Spleen (tissue), 11 donors: ENCODE measurements around the gene ERBB2. TPM values are rescaled to one million over a fixed set of nuclear protein-coding genes. Genes with fewer than 3 reads are reported as not detected.

ENCODE experiments used
- DNase-seq: peaks from one replicate; pipeline ENCODE4 v3.0.0-alpha.2; 2020
- H3K27ac ChIP-seq, 8 donors: fragments of 200-600 bp; sonication (generic) in 7 of 8; 1 replicate in 4 of 8; 2 replicates in 4 of 8; pipeline versions ENCODE4 v1.5.0 to v1.8.0; 2016 to 2021; ENCODE audit warnings: inconsistent platforms in 4 of 8, mild to moderate bottlenecking in 4 of 8, moderate library complexity in 1 of 8
- H3K27me3 ChIP-seq, 7 donors: fragments of 200-600 bp; sonication (generic) in 6 of 7; replicated peaks in 1 of 7; 1 replicate in 4 of 7; 2 replicates in 3 of 7; pipeline versions ENCODE4 v1.5.0 to v1.8.0; 2016 to 2021; ENCODE audit warnings: inconsistent platforms in 3 of 7, mild to moderate bottlenecking in 1 of 7
- H3K36me3 ChIP-seq, 6 donors: fragments of 200-600 bp; sonication (generic) in 5 of 6; 1 replicate in 4 of 6; 2 replicates in 2 of 6; pipeline versions ENCODE4 v1.5.0 to v1.8.0; 2016 to 2021; ENCODE audit warnings: inconsistent platforms in 2 of 6
- H3K4me1 ChIP-seq, 6 donors: fragments of 200-600 bp; sonication (generic) in 5 of 6; 1 replicate in 3 of 6; 2 replicates in 3 of 6; pipeline versions ENCODE4 v1.5.0 to v1.8.0; 2016 to 2021; ENCODE audit warnings: inconsistent platforms in 3 of 6
- H3K4me3 ChIP-seq, 8 donors: fragments of 200-600 bp; sonication (generic) in 7 of 8; 1 replicate in 4 of 8; 2 replicates in 4 of 8; pipeline versions ENCODE4 v1.5.0 to v1.8.0; 2016 to 2021; ENCODE audit warnings: inconsistent platforms in 4 of 8, mild to moderate bottlenecking in 4 of 8, moderate library complexity in 2 of 8
- H3K9me3 ChIP-seq, 8 donors: fragments of 200-600 bp; sonication (generic) in 7 of 8; 1 replicate in 4 of 8; 2 replicates in 4 of 8; pipeline versions ENCODE4 v1.5.0 to v1.8.0; 2016 to 2021; ENCODE audit warnings: inconsistent platforms in 4 of 8
- POLR2A ChIP-seq, 3 donors: fragments of 450-650 bp; IDR thresholded peaks; one replicate each; pipeline ENCODE4 v1.5.1; 2017; ENCODE audit warnings: antibody characterized with exemption in 3 of 3, mild to moderate bottlenecking in 1 of 3
- POLR2AphosphoS5 ChIP-seq, 3 donors: sonication (generic); formaldehyde crosslinking; IDR thresholded peaks; one replicate each; pipeline ENCODE4 v1.5.1; 2017; ENCODE audit warnings: antibody characterized with exemption in 3 of 3
- WGBS, 5 donors: extraction: QIAGEN DNeasy Blood & Tissue Kit in 3 of 5; methylation state at CpG; one replicate each; pipeline versions ENCODE4 v1.1.5 to v1.1.7; 2013 to 2018; 5-methylcytosine and 5-hydroxymethylcytosine counted together
- intact Hi-C: fragments of 100-400 bp; cut with DNase I; formaldehyde crosslinking; loops from one replicate; pipeline ENCODE4 v1.15.0; 2023; ENCODE audit warnings: low total_unique reads
- microRNA-seq, 3 donors: library from miRNA; unstranded; fragments of <30 nt; microRNA quantifications; one replicate each; pipeline versions ENCODE4 to v1.1.0, GENCODE V29; 2019 to 2020
- polyA plus RNA-seq, 3 donors: library from polyadenylated mRNA; stranded (reverse); fragments of 200-250 nt; gene quantifications; one replicate each; pipeline ENCODE4 v1.2.1, GENCODE V29; 2013
- small RNA-seq, 4 donors: library from RNA; depleted of rRNA; stranded (forward); fragments of <200 nt; gene quantifications; one replicate each; pipeline ENCODE3, GENCODE V24; 2016
- total RNA-seq, 7 donors: library from RNA; depleted of rRNA in 3 of 7; stranded (reverse); fragments of >200 nt in 3 of 7; fragmentation: NEBNext Ultra II Directional in 4 of 7; extraction: Animal tissue kit (Norgen Biotek cat#: 25700) in 4 of 7; gene quantifications; one replicate each; pipeline versions ENCODE4 v1.1.0 to v1.2.1, GENCODE V29; 2016 to 2021
- TF ChIP-seq, protein P1 (sequence below), 11 experiments: fragments of 200-600 bp in 7 of 11; fragments of 450-650 bp in 4 of 11; sonication (generic) in 4 of 11; IDR thresholded peaks in 8 of 11; conservative IDR thresholded peaks in 3 of 11; 1 replicate in 7 of 11; 2 replicates in 4 of 11; pipeline versions ENCODE4 v1.4.0 to v1.8.0; 2016 to 2021; ENCODE audit warnings: antibody characterized with exemption in 11 of 11, inconsistent platforms in 4 of 11, mild to moderate bottlenecking in 1 of 11
- donor health status: healthy with polysubstance abuse.
- donor health status: DM: no; HTN: no; CAD: no; lungs with moderate emphysema.
- donor health status: DM: no; HTN: no; CAD: no.
- donor health status: Bipolar disorder and iron deficiency.
- donor health status: healthy.
- donor health status: DM: no; HTN: no; CAD: no.
- donor health status: DM: yes; HTN: yes; CAD: no.

Gene ERBB2
- total and polyA plus RNA-seq, 10 donors = 3.4 to 15.9 (median 10.2) TPM

- Histone ChIP-seq H3K27me3 (peaks cover 0 to 17% (median 0%) of the 10 kb centered on the region in 7 donors), H3K4me3 (peak overlapping the region; percentile 35 to 70 (median 39)), H3K27ac (peak overlapping the region; percentile 55 to 92 (median 83)), H3K4me1 (peaks cover 21 to 100% (median 69%) of the 10 kb centered on the region in 6 donors), H3K36me3 (peaks cover 0 to 11% (median 0%) of the 10 kb centered on the region in 6 donors), H3K9me3 (no peaks in the 10 kb centered on the region)
- intact Hi-C loops = no loop called here
- no peak for DNase-seq
- TF ChIP-seq POLR2A (IDR thresholded peaks at IDR 0.05) (no peak), POLR2AphosphoS5 (IDR thresholded peaks at IDR 0.05) (no peak)
- TF ChIP-seq, protein P1, sequence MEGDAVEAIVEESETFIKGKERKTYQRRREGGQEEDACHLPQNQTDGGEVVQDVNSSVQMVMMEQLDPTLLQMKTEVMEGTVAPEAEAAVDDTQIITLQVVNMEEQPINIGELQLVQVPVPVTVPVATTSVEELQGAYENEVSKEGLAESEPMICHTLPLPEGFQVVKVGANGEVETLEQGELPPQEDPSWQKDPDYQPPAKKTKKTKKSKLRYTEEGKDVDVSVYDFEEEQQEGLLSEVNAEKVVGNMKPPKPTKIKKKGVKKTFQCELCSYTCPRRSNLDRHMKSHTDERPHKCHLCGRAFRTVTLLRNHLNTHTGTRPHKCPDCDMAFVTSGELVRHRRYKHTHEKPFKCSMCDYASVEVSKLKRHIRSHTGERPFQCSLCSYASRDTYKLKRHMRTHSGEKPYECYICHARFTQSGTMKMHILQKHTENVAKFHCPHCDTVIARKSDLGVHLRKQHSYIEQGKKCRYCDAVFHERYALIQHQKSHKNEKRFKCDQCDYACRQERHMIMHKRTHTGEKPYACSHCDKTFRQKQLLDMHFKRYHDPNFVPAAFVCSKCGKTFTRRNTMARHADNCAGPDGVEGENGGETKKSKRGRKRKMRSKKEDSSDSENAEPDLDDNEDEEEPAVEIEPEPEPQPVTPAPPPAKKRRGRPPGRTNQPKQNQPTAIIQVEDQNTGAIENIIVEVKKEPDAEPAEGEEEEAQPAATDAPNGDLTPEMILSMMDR (IDR thresholded peaks at IDR 0.05 in 8 of 11, conservative IDR thresholded peaks at IDR 0.05 in 3 of 11) = no peak
Observed at GRCh38 chr17:39776252-39776651, 76.4 kb downstream of the ERBB2 start.

DNA sequence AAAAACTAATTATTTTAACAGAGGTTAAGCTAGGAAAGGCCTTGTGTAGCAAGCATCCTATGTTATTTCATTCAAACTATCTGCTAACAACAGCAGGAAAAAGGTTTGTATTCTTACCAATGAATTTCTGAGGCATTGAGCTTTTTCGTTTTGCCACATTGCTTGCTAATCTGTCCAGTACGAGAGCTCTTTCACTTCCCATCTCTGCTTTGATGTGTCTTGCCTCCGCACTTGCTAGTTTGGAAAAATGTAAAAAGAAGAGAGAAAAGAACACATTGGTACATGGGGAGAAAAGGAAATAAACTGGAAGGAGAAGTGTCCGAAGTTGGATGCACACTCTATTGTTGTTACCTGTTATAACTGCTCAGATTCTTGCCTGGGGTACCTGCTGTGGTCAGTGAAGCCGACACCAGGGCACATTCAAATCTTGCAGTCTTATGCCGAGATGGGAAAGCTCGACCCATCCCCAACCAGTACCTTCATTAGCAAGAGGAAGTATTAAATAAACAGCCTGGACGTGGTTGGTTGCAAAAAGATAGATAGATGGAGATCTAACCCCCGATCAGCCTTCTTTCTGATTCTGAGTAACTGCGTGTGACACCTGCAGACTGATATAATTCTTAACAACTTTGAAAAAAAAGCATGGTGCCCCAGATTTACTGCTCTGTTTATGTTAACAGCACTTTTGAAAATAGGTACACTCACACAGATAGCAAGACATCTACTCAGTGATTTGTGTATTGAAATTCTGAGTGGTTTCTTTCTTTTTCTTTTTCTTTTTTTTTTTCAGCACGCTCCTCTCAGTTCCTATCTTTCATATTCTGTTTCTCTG is 77.9 kb downstream of the ERBB2 start:
- no peaks in the 10 kb centered on the region for H3K9me3 ChIP-seq
- H3K4me3 ChIP-seq = peak overlapping the region; percentile 35 to 70 (median 39)
- peaks cover 0 to 18% (median 0%) of the 10 kb centered on the region in 7 donors for H3K27me3 ChIP-seq
- intact Hi-C loops = no loop called here
- peaks cover 0 to 7% (median 0%) of the 10 kb centered on the region in 6 donors for H3K36me3 ChIP-seq
- TF ChIP-seq POLR2A (IDR thresholded peaks at IDR 0.05) (no peak), POLR2AphosphoS5 (IDR thresholded peaks at IDR 0.05) (peak in 1 of 3 donors; percentile 64)
- TF ChIP-seq, protein P1 (IDR thresholded peaks at IDR 0.05 in 8 of 11, conservative IDR thresholded peaks at IDR 0.05 in 3 of 11) = no peak
- WGBS, 5 donors = 25 to 36% (median 29%) methylated on average over 11 of the region's 11 CpGs
- peak overlapping the region; percentile 55 to 92 (median 83) for H3K27ac ChIP-seq
- no peak for DNase-seq
- peaks cover 12 to 100% (median 69%) of the 10 kb centered on the region in 6 donors for H3K4me1 ChIP-seq

Small RNA genes lying within 50 kb of the gene (microRNA-seq; reads per million reads assigned to microRNA genes)
- 0.57 to 1.4 (median 1.4) reads per million in 3 donors for gene MIR4728

Small RNA genes lying within 50 kb of the gene (small RNA-seq; reads per million reads assigned to genes)
- 0 to 0.17 (median 0.04) reads per million in 4 donors for gene MIR4728

Other genes starting within 250 kb of the ERBB2 start
- gene MED1, start 248.8 kb upstream of the ERBB2 start, total RNA-seq = 10 to 100 TPM; 29.7 to 43.9 (median 39.1) TPM
- 10 to 100 TPM in 1 of 3 donors, 1 to 10 TPM in 2; 4.4 to 10.2 (median 4.9) TPM for gene MED1, start 248.8 kb upstream of the ERBB2 start, polyA plus RNA-seq
- 10 to 100 TPM; 69.5 to 88.1 (median 79.1) TPM for gene CDK12, start 238.6 kb upstream of the ERBB2 start, total RNA-seq
- 10 to 100 TPM in 1 of 3 donors, 1 to 10 TPM in 2; 6.9 to 13.6 (median 8.6) TPM for gene CDK12, start 238.6 kb upstream of the ERBB2 start, polyA plus RNA-seq
- not detected for gene NEUROD2, start 92.1 kb upstream of the ERBB2 start, total RNA-seq
- under 1 TPM in 2 of 3 donors, not detected in 1; under 0.01 to 0.03 TPM for gene NEUROD2, start 92.1 kb upstream of the ERBB2 start, polyA plus RNA-seq
- gene PPP1R1B, start 73.1 kb upstream of the ERBB2 start, total RNA-seq = not detected
- under 1 TPM in 2 of 3 donors, not detected in 1; 0.06 to 0.26 TPM for gene PPP1R1B, start 73.1 kb upstream of the ERBB2 start, polyA plus RNA-seq
- 100 to 1,000 TPM in 3 of 7 donors, 10 to 100 TPM in 4; 73.9 to 166 (median 98.7) TPM for gene STARD3, start 62.9 kb upstream of the ERBB2 start, total RNA-seq
- 100 to 1,000 TPM in 2 of 3 donors, 10 to 100 TPM in 1; 59.5 to 119 (median 102) TPM for gene STARD3, start 62.9 kb upstream of the ERBB2 start, polyA plus RNA-seq
- 1 to 10 TPM; 1.5 to 3.1 (median 2.2) TPM for gene TCAP, start 34.7 kb upstream of the ERBB2 start, total RNA-seq
- gene TCAP, start 34.7 kb upstream of the ERBB2 start, polyA plus RNA-seq = 1 to 10 TPM; 1.6 to 3.2 (median 2.0) TPM
- gene PNMT, start 31.6 kb upstream of the ERBB2 start, total RNA-seq = 1 to 10 TPM in 1 of 7 donors, under 1 TPM in 2, not detected in 4; 0.47 to 2.4 (median 0.51) TPM
- gene PNMT, start 31.6 kb upstream of the ERBB2 start, polyA plus RNA-seq = under 1 TPM; 0.28 to 0.93 (median 0.80) TPM
- gene PGAP3, start 12.0 kb upstream of the ERBB2 start, total RNA-seq = 10 to 100 TPM; 15.5 to 27.4 (median 20.7) TPM
- gene PGAP3, start 12.0 kb upstream of the ERBB2 start, polyA plus RNA-seq = 10 to 100 TPM; 11.5 to 21.3 (median 18.3) TPM
- 10 to 100 TPM; 28.0 to 58.2 (median 40.5) TPM for gene MIEN1, start 30.5 kb downstream of the ERBB2 start, total RNA-seq
- gene MIEN1, start 30.5 kb downstream of the ERBB2 start, polyA plus RNA-seq = 10 to 100 TPM; 60.9 to 85.2 (median 78.7) TPM
- 1 to 10 TPM in 2 of 7 donors, under 1 TPM in 4, not detected in 1; 0.51 to 1.9 (median 0.66) TPM for gene GRB7, start 37.9 kb downstream of the ERBB2 start, total RNA-seq
- under 1 TPM; 0.04 to 0.19 (median 0.14) TPM for gene GRB7, start 37.9 kb downstream of the ERBB2 start, polyA plus RNA-seq
- gene IKZF3, start 164.2 kb downstream of the ERBB2 start, total RNA-seq = 100 to 1,000 TPM in 1 of 7 donors, 10 to 100 TPM in 6; 79.1 to 132 (median 86.4) TPM
- gene IKZF3, start 164.2 kb downstream of the ERBB2 start, polyA plus RNA-seq = 10 to 100 TPM; 17.5 to 33.3 (median 27.8) TPM
- under 1 TPM in 3 of 7 donors, not detected in 4; 0.16 to 0.46 (median 0.17) TPM for gene ZPBP2, start 168.1 kb downstream of the ERBB2 start, total RNA-seq
- under 1 TPM; 0.22 to 0.29 (median 0.24) TPM for gene ZPBP2, start 168.1 kb downstream of the ERBB2 start, polyA plus RNA-seq
- gene GSDMB, start 218.6 kb downstream of the ERBB2 start, total RNA-seq = 10 to 100 TPM; 15.4 to 30.0 (median 21.4) TPM
- gene GSDMB, start 218.6 kb downstream of the ERBB2 start, polyA plus RNA-seq = 10 to 100 TPM; 13.1 to 41.9 (median 18.2) TPM
- 10 to 100 TPM; 48.0 to 77.6 (median 58.2) TPM for gene ORMDL3, start 227.5 kb downstream of the ERBB2 start, total RNA-seq
- 10 to 100 TPM; 34.7 to 44.0 (median 40.5) TPM for gene ORMDL3, start 227.5 kb downstream of the ERBB2 start, polyA plus RNA-seq
- not detected for gene LRRC3C, start 227.7 kb downstream of the ERBB2 start, total RNA-seq
- gene LRRC3C, start 227.7 kb downstream of the ERBB2 start, polyA plus RNA-seq = under 1 TPM in 1 of 3 donors, not detected in 2; 0.08 TPM